ENCODE data around the gene ADD2.

ADD2 gene

GRCh38 chr2:70708376-70709199 lies 59.4 kb downstream of the ADD2 start:
- Histone ChIP-seq H3K27ac (no peak overlapping the region), H3K4me3 (no peak overlapping the region)

GRCh38 chr2:70707706-70708105 lies 60.3 kb downstream of the ADD2 start:
- H3K4me3 ChIP-seq: no peak overlapping the region
- no peak overlapping the region for H3K27ac ChIP-seq

- H3K4me3 ChIP-seq: no peak overlapping the region
- no peak overlapping the region for H3K27ac ChIP-seq
These were observed 61.8 kb downstream of the ADD2 start for GRCh38 chr2:70706026-70706795.

GRCh38 chr2:70705160-70705850 lies 62.7 kb downstream of the ADD2 start:
- Histone ChIP-seq H3K4me3 (no peak overlapping the region), H3K27ac (no peak overlapping the region)

GRCh38 chr2:70703900-70704549 lies 64.0 kb downstream of the ADD2 start:
- H3K27ac ChIP-seq: no peak overlapping the region

GRCh38 chr2:70702711-70703395 lies 65.1 kb downstream of the ADD2 start:
- no peak overlapping the region for H3K27ac ChIP-seq
- no peak overlapping the region for H3K4me3 ChIP-seq

More at GRCh38 chr2:70703900-70704549, 64.0 kb downstream of the ADD2 start:
- no peak overlapping the region for H3K4me3 ChIP-seq

- no peak overlapping the region for H3K27ac ChIP-seq
- no peak overlapping the region for H3K4me3 ChIP-seq
These were observed 69.2 kb downstream of the ADD2 start for GRCh38 chr2:70698847-70699246.

- Histone ChIP-seq H3K27ac (no peak overlapping the region), H3K4me3 (no peak overlapping the region)
These were observed 70.2 kb downstream of the ADD2 start for GRCh38 chr2:70697603-70698383.

GRCh38 chr2:70696142-70696541 lies 71.9 kb downstream of the ADD2 start:
- H3K4me3 ChIP-seq: no peak overlapping the region

GRCh38 chr2:70692256-70692655 lies 75.7 kb downstream of the ADD2 start:
- H3K27ac ChIP-seq: no peak overlapping the region
- no peak overlapping the region for H3K4me3 ChIP-seq

More at GRCh38 chr2:70696142-70696541, 71.9 kb downstream of the ADD2 start:
- H3K27ac ChIP-seq: no peak overlapping the region

- Histone ChIP-seq H3K4me3 (no peak overlapping the region), H3K27ac (no peak overlapping the region)
These were observed 76.4 kb downstream of the ADD2 start for GRCh38 chr2:70691497-70692140.

GRCh38 chr2:70690846-70691245 lies 77.2 kb downstream of the ADD2 start:
- no peak overlapping the region for H3K4me3 ChIP-seq
- H3K27ac ChIP-seq: no peak overlapping the region

GRCh38 chr2:70688427-70688826 lies 79.6 kb downstream of the ADD2 start:
- Histone ChIP-seq H3K4me3 (no peak overlapping the region), H3K27ac (no peak overlapping the region)

- Histone ChIP-seq H3K27ac (no peak overlapping the region), H3K4me3 (no peak overlapping the region)
These were observed 80.6 kb downstream of the ADD2 start for GRCh38 chr2:70687461-70687795.

- Histone ChIP-seq H3K4me3 (no peak overlapping the region), H3K27ac (no peak overlapping the region)
These were observed 81.2 kb downstream of the ADD2 start for GRCh38 chr2:70686577-70687460.

- no peak overlapping the region for H3K27ac ChIP-seq
- H3K4me3 ChIP-seq: no peak overlapping the region
These were observed 82.2 kb downstream of the ADD2 start for GRCh38 chr2:70685771-70686171.

- Histone ChIP-seq H3K27ac (no peak overlapping the region), H3K4me3 (no peak overlapping the region)
These were observed 83.0 kb downstream of the ADD2 start for GRCh38 chr2:70684846-70685622.

Measured in skin epidermis (tissue), 12 donors.